PC-3 (cell line): ENCODE measurements around the gene DLEC1. TPM values are rescaled to one million over a fixed set of nuclear protein-coding genes. Genes with fewer than 3 reads are reported as not detected.
"Not testable (repeated sequence)": the region's sequence is repeated elsewhere in the genome, so short reads cannot be mapped to it uniquely, and the experiment has no call there.

Experiments used
- ATAC-seq: fragments of 200-7000 bp; cut with Tn5 transposase; 2 replicates; pipeline ENCODE4 v1.9.1; 2020; ENCODE audit warnings: mild to moderate bottlenecking, moderate library complexity
- BruUV-seq: library from RNA; stranded (reverse); fragments of 400-500 nt; replicated peaks from 2 replicates; lab custom pipeline; 2021; lab: Mats Ljungman, UMichigan
- CTCF ChIA-PET: fragments of 300-600 bp; sonication (Branson Sonifier 250); formaldehyde crosslinking; loops from one replicate; lab custom pipeline; 2022; ENCODE audit warnings: antibody characterized with exemption; lab: Charles Lee
- POLR2A ChIA-PET: fragments of 300-600 bp; sonication (Branson Sonifier 250); formaldehyde crosslinking; loops from one replicate; lab custom pipeline; 2022; ENCODE audit warnings: antibody characterized with exemption; ENCODE audit not compliant: unreplicated experiment; lab: Charles Lee
- DNase-seq: peaks from one replicate; pipeline ENCODE4 v3.0.0-alpha.2; 2015
- H2AFZ ChIP-seq: fragments of 300-600 bp; sonication (generic); 2 replicates; pipeline ENCODE4 v1.6.0; 2016; ENCODE audit warnings: antibody characterized with exemption, low read length
- H3F3A ChIP-seq: fragments of 300-600 bp; sonication (generic); one replicate; pipeline ENCODE4 v1.6.0; 2017; ENCODE audit warnings: antibody characterized with exemption, low read length, control low read depth, mild to moderate bottlenecking; ENCODE audit not compliant: unreplicated experiment
- H3K27ac ChIP-seq: fragments of 300-600 bp; sonication (generic); 2 replicates; pipeline ENCODE4 v1.5.1; 2016; ENCODE audit warnings: mild to moderate bottlenecking, low read length
- H3K27me3 ChIP-seq: fragments of 300-600 bp; sonication (generic); 2 replicates; pipeline ENCODE4 v1.6.1; 2016; ENCODE audit warnings: low read length, mixed read lengths
- H3K36me3 ChIP-seq: fragments of 300-600 bp; sonication (generic); 2 replicates; pipeline ENCODE4 v1.6.1; 2016; ENCODE audit warnings: low read depth, mixed run types, low read length, mixed read lengths
- H3K4me1 ChIP-seq: fragments of 300-600 bp; sonication (generic); 2 replicates; pipeline ENCODE4 v1.5.1; 2016; ENCODE audit warnings: low read length; ENCODE audit not compliant: insufficient read depth
- H3K4me2 ChIP-seq: fragments of 300-600 bp; sonication (generic); 2 replicates; pipeline ENCODE4 v1.6.0; 2016; ENCODE audit warnings: low read length
- H3K4me3 ChIP-seq: fragments of 300-600 bp; sonication (generic); 2 replicates; pipeline ENCODE4 v1.5.1; 2016; ENCODE audit warnings: mild to moderate bottlenecking, low read length, mixed read lengths
- H3K79me2 ChIP-seq: fragments of 300-600 bp; sonication (generic); 2 replicates; pipeline ENCODE4 v1.6.1; 2017; ENCODE audit warnings: low read length, mixed read lengths
- H3K9ac ChIP-seq: fragments of 300-600 bp; sonication (generic); 2 replicates; pipeline ENCODE4 v1.6.0; 2016; ENCODE audit warnings: mild to moderate bottlenecking, low read length
- H3K9me2 ChIP-seq: fragments of 300-600 bp; sonication (generic); replicated peaks from 2 replicates; pipeline ENCODE4 v1.6.1; 2016; ENCODE audit warnings: mixed run types, low read length, mixed read lengths
- H3K9me3 ChIP-seq: fragments of 300-600 bp; sonication (generic); 2 replicates; pipeline ENCODE4 v1.6.1; 2016; ENCODE audit warnings: low read length, mixed read lengths
- H4K20me1 ChIP-seq: fragments of 300-600 bp; sonication (generic); 2 replicates; pipeline ENCODE4 v1.6.1; 2016; ENCODE audit warnings: low read length, mixed read lengths
- CTCF ChIP-seq: fragments of 300-600 bp; sonication (generic); conservative IDR thresholded peaks from 2 replicates; pipeline ENCODE4 v1.5.1; 2017; ENCODE audit warnings: antibody characterized with exemption, low read depth, mild to moderate bottlenecking, low read length
- EZH2 ChIP-seq: fragments of 300-600 bp; sonication (generic); IDR thresholded peaks from one replicate; pipeline ENCODE4 v1.6.1; 2017; ENCODE audit warnings: antibody characterized with exemption, mild to moderate bottlenecking, low read length; ENCODE audit not compliant: unreplicated experiment
- EZH2phosphoT487 ChIP-seq: fragments of 300-600 bp; sonication (generic); IDR thresholded peaks from 2 replicates; pipeline ENCODE4 v1.6.1; 2018; ENCODE audit warnings: mild to moderate bottlenecking, antibody characterized with exemption, low read length, borderline replicate concordance
- intact Hi-C: fragments of 100-400 bp; cut with micrococcal nuclease; formaldehyde crosslinking; loops from 2 replicates; pipeline ENCODE4 v1.9.0; 2023
- total RNA-seq: library from RNA; depleted of rRNA; stranded (reverse); fragments of >200 nt; gene quantifications from 2 replicates; pipeline ENCODE4 v1.2.3, GENCODE V29; 2014

DLEC1 gene
- total RNA-seq, 1 experiment from 2014 or later, result not detected

DNA sequence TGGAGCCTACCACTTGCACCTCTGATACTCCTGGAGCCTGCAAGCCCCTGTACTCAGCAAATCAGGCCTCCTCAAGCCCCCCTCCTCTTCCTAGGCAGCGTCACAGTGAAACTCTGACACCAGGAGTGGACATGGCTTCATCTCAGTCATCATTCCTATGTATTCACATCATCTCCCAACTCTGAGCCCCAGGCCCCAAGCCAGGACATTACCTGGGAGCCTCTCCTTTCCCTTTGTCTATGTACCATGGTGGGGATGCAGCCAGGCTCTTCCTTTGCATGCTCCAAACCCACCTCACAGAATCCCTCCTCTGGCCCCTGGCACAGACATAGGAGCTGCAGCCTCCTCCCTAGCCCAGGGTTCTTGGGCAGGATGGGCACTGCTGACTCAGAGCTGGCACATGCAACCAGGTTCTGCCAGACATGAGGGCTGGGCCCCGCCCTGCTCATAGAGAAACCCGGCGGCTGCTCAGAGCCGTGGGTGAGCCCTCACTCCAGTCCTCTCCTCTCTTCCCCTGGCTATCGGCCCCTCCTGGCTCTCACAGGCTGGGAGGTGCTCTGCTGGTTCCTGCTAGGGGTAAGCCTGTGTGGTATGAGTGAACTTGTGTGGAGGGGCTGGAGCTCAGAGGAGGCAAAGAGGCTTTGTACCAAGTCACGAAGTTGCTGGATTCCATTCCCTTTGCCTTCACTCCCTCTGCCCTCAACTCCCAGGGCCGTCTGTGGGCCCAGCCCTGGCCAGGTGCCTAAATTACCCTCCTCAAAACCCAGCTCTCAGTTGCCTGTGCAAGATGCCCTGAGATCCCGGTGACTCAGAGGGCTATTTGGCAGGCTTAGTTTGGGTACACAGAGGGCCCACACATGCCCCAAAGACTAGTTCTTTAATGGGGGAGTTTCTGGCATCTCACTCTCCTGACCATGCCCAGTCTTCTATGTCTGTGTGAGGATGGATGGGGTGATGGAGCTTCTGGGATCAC is 7.7 kb upstream of the DLEC1 start:
- BruUV-seq, result TSS peak; percentile 65
- peak overlapping the region; percentile 89 for H3K27ac ChIP-seq
- peak; percentile 93 for DNase-seq
- ATAC-seq, result peak; percentile 97
- ChIA-PET CTCF (interaction anchor here (1.1 kb wide), 1 partner anchor 57 kb away, joined by 5 read pairs; no protein-coding TSS in a partner anchor), POLR2A (no interaction called here)
- peaks cover 29% of the 10 kb centered on the region for H3K4me1 ChIP-seq
- no peaks in the 10 kb centered on the region for H3K36me3 ChIP-seq
- H3K9me2 ChIP-seq, result no peaks in the 10 kb centered on the region
- no peaks in the 10 kb centered on the region for H3K27me3 ChIP-seq
- no peaks in the 10 kb centered on the region for H4K20me1 ChIP-seq
- TF ChIP-seq EZH2phosphoT487 (no peak), EZH2 (no peak), CTCF (no peak)
- H3K79me2 ChIP-seq, result no peaks in the 10 kb centered on the region
- H3K9ac ChIP-seq, result peak overlapping the region; percentile 64
- intact Hi-C loops, result no loop called here
- H3F3A ChIP-seq, result no peaks in the 10 kb centered on the region
- H3K4me2 ChIP-seq, result peak overlapping the region; percentile 78
- no peaks in the 10 kb centered on the region for H3K9me3 ChIP-seq
- H2AFZ ChIP-seq, result peak overlapping the region; percentile 79
- peak overlapping the region; percentile 41; the same call in 1 of the 2 replicates for H3K4me3 ChIP-seq

GRCh38 chr3:38032328-38032865 is 6.6 kb upstream of the DLEC1 start:
- Histone ChIP-seq H3K4me3 (no peak overlapping the region), H3K27me3 (no peaks in the 10 kb centered on the region), H4K20me1 (no peaks in the 10 kb centered on the region), H3K79me2 (no peaks in the 10 kb centered on the region), H3K9me3 (no peaks in the 10 kb centered on the region), H3F3A (no peaks in the 10 kb centered on the region), H3K36me3 (no peaks in the 10 kb centered on the region), H3K9ac (no peak overlapping the region), H3K27ac (peak overlapping the region; percentile 89; the same call in 1 of the 2 replicates), H3K4me1 (peaks cover 26% of the 10 kb centered on the region), H2AFZ (no peak overlapping the region), H3K9me2 (no peaks in the 10 kb centered on the region), H3K4me2 (peak overlapping the region; percentile 78; the same call in 1 of the 2 replicates)
- intact Hi-C loops, result no loop called here
- ChIA-PET POLR2A (no interaction called here), CTCF (interaction anchor here (1.1 kb wide), 1 partner anchor 58 kb away, joined by 5 read pairs; no protein-coding TSS in a partner anchor)
- TF ChIP-seq EZH2phosphoT487 (no peak), EZH2 (no peak), CTCF (no peak)
- no TSS peak for BruUV-seq
- DNase-seq (no peak), ATAC-seq (no peak)

GRCh38 chr3:38033586-38033985 is 5.4 kb upstream of the DLEC1 start:
- intact Hi-C loops, DNase-seq, H2AFZ ChIP-seq, H3K36me3 ChIP-seq, H3K79me2 ChIP-seq, CTCF ChIA-PET, H3K4me2 ChIP-seq, POLR2A ChIA-PET, BruUV-seq, H3K27ac ChIP-seq, H3K9ac ChIP-seq, H3K9me2 ChIP-seq, H3K27me3 ChIP-seq, H3K4me3 ChIP-seq, H3K9me3 ChIP-seq, H4K20me1 ChIP-seq, H3F3A ChIP-seq, ATAC-seq: not testable (repeated sequence)
- peaks cover 26% of the 10 kb centered on the region for H3K4me1 ChIP-seq

- H3K27ac ChIP-seq, H3F3A ChIP-seq, H3K4me2 ChIP-seq, H3K9me3 ChIP-seq, H4K20me1 ChIP-seq, H2AFZ ChIP-seq, H3K9me2 ChIP-seq, H3K36me3 ChIP-seq, ATAC-seq, intact Hi-C loops, H3K79me2 ChIP-seq, H3K4me3 ChIP-seq, DNase-seq, BruUV-seq, POLR2A ChIA-PET, H3K9ac ChIP-seq, H3K27me3 ChIP-seq, CTCF ChIA-PET: not testable (repeated sequence)
- peaks cover 26% of the 10 kb centered on the region for H3K4me1 ChIP-seq
Observed at GRCh38 chr3:38034335-38034734, 4.7 kb upstream of the DLEC1 start.
